ENCODE data around the gene ABCC8.

Gene ABCC8

DNA sequence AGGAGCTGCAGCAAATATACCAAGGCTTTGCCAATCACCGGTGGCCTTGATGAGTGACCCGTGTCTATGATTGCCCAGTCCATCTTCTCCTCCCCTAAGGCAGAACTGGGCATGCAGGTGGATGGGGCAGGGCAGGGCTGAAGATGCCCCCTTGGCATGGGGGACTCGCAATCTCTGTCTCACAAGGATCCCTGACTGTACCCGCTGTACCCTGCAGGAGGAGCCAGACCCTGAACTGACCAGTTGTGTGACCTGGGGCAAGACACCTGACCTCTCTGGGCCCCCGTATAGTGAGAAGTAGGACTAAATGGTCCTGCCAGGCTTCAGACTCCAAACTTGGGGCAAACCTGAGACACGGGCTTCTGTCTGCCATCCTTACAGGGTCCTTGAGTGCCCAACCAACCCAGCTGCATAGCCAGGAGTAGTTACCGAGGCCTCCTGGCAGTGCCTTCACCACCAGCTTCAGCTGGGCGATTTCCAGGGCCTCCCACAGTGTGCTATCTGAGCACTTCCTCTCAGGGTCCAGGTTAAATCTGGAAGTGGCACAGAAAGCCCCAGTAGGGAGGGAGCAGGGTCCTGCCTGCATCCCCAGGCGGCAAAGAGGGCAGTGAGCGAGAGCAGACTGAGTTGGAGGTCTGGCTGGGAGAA, 81.8 kb downstream of the ABCC8 start:
- Histone ChIP-seq H2AFZ (ENCODE audit: low read length) (no peak overlapping the region), H4K20me1 (ENCODE audit: insufficient read depth, low read length) (no peaks in the 10 kb centered on the region), H3K4me3 (ENCODE audit: low read depth, low read length, poor library complexity, severe bottlenecking) (no peak overlapping the region), H3K79me2 (ENCODE audit: insufficient read depth, low read length) (no peaks in the 10 kb centered on the region), H3K9me3 (ENCODE audit: low read length) (no peaks in the 10 kb centered on the region), H3K9me2 (ENCODE audit: low read depth, low read length) (no peaks in the 10 kb centered on the region), H3K9ac (ENCODE audit: low read length) (no peak overlapping the region), H3F3A (ENCODE audit: insufficient read depth, low read length) (no peaks in the 10 kb centered on the region), H3K36me3 (ENCODE audit: insufficient read depth, low read length) (no peaks in the 10 kb centered on the region), H3K27ac (ENCODE audit: low read depth, low read length, poor library complexity, severe bottlenecking) (no peak overlapping the region), H3K4me1 (ENCODE audit: insufficient read depth, low read length, severe bottlenecking) (peaks cover 24% of the 10 kb centered on the region), H3K4me2 (ENCODE audit: low read length) (no peak overlapping the region), H3K27me3 (ENCODE audit: insufficient read depth, low read length) (no peaks in the 10 kb centered on the region)
- TF ChIP-seq, protein P1, sequence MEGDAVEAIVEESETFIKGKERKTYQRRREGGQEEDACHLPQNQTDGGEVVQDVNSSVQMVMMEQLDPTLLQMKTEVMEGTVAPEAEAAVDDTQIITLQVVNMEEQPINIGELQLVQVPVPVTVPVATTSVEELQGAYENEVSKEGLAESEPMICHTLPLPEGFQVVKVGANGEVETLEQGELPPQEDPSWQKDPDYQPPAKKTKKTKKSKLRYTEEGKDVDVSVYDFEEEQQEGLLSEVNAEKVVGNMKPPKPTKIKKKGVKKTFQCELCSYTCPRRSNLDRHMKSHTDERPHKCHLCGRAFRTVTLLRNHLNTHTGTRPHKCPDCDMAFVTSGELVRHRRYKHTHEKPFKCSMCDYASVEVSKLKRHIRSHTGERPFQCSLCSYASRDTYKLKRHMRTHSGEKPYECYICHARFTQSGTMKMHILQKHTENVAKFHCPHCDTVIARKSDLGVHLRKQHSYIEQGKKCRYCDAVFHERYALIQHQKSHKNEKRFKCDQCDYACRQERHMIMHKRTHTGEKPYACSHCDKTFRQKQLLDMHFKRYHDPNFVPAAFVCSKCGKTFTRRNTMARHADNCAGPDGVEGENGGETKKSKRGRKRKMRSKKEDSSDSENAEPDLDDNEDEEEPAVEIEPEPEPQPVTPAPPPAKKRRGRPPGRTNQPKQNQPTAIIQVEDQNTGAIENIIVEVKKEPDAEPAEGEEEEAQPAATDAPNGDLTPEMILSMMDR (IDR thresholded peaks at IDR 0.05; ENCODE audit: low read length) = no peak
- no peak for TF ChIP-seq EZH2 (IDR thresholded peaks at IDR 0.05; ENCODE audit: borderline replicate concordance, low read length)

DNA sequence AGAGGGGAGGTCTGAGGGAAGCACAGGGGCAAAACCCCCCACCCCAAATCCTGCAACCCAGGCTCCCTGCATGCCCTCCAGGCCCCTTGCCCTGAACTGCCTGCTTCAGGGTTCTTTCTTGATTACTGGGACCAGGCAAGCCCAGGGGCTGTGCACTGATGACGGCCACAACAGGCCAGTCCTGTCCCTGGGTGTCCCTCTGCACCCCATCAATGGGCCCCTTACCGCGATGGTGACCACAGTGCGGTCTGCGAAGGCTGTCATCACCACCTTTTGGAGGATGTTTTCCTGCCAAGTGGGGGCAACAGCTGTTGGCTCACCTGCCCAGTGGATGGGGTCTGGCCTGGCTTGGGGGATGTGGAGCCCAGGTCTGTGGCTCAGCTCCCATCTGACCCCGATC, 83.2 kb downstream of the ABCC8 start:
- Histone ChIP-seq H3F3A (ENCODE audit: insufficient read depth, low read length) (no peaks in the 10 kb centered on the region), H3K4me3 (ENCODE audit: low read depth, low read length, poor library complexity, severe bottlenecking) (no peak overlapping the region), H3K9me3 (ENCODE audit: low read length) (no peaks in the 10 kb centered on the region), H3K9me2 (ENCODE audit: low read depth, low read length) (no peaks in the 10 kb centered on the region), H3K27ac (ENCODE audit: low read depth, low read length, poor library complexity, severe bottlenecking) (no peak overlapping the region), H3K4me1 (ENCODE audit: insufficient read depth, low read length, severe bottlenecking) (peaks cover 27% of the 10 kb centered on the region), H3K4me2 (ENCODE audit: low read length) (no peak overlapping the region), H2AFZ (ENCODE audit: low read length) (no peak overlapping the region), H3K79me2 (ENCODE audit: insufficient read depth, low read length) (no peaks in the 10 kb centered on the region), H4K20me1 (ENCODE audit: insufficient read depth, low read length) (no peaks in the 10 kb centered on the region), H3K27me3 (ENCODE audit: insufficient read depth, low read length) (no peaks in the 10 kb centered on the region), H3K36me3 (ENCODE audit: insufficient read depth, low read length) (no peaks in the 10 kb centered on the region), H3K9ac (ENCODE audit: low read length) (no peak overlapping the region)
- no peak for TF ChIP-seq EZH2 (IDR thresholded peaks at IDR 0.05; ENCODE audit: borderline replicate concordance, low read length)
- TF ChIP-seq, protein P1 (IDR thresholded peaks at IDR 0.05; ENCODE audit: low read length) = no peak

GRCh38 chr11:17392872-17393271, 83.8 kb downstream of the ABCC8 start:
- H3K9me3 ChIP-seq (ENCODE audit: low read length) = no peaks in the 10 kb centered on the region
- H3K27ac ChIP-seq (ENCODE audit: low read depth, low read length, poor library complexity, severe bottlenecking) = no peak overlapping the region
- no peak overlapping the region for H3K4me3 ChIP-seq (ENCODE audit: low read depth, low read length, poor library complexity, severe bottlenecking)

More at GRCh38 chr11:17392872-17393271, 83.8 kb downstream of the ABCC8 start:
- H3F3A ChIP-seq (ENCODE audit: insufficient read depth, low read length) = no peaks in the 10 kb centered on the region
- no peaks in the 10 kb centered on the region for H3K27me3 ChIP-seq (ENCODE audit: insufficient read depth, low read length)
- H3K79me2 ChIP-seq (ENCODE audit: insufficient read depth, low read length) = no peaks in the 10 kb centered on the region
- TF ChIP-seq EZH2 (IDR thresholded peaks at IDR 0.05; ENCODE audit: borderline replicate concordance, low read length) = no peak
- TF ChIP-seq, protein P1 (IDR thresholded peaks at IDR 0.05; ENCODE audit: low read length) = no peak
- H3K4me1 ChIP-seq (ENCODE audit: insufficient read depth, low read length, severe bottlenecking) = peaks cover 27% of the 10 kb centered on the region
- H3K4me2 ChIP-seq (ENCODE audit: low read length) = no peak overlapping the region
- H3K36me3 ChIP-seq (ENCODE audit: insufficient read depth, low read length) = no peaks in the 10 kb centered on the region
- no peaks in the 10 kb centered on the region for H3K9me2 ChIP-seq (ENCODE audit: low read depth, low read length)
- no peak overlapping the region for H3K9ac ChIP-seq (ENCODE audit: low read length)
- no peak overlapping the region for H2AFZ ChIP-seq (ENCODE audit: low read length)
- no peaks in the 10 kb centered on the region for H4K20me1 ChIP-seq (ENCODE audit: insufficient read depth, low read length)

All from OCI-LY1 (cell line).